OCI-LY3 (cell line): ENCODE measurements around the gene DBF4B.

ENCODE experiments used
- H2AFZ ChIP-seq: fragments of 200-600, 300-600 bp; shearing (Covaris generic); 2 replicates; pipeline ENCODE4 v1.6.0; 2014; ENCODE audit warnings: antibody characterized with exemption, low read depth, low read length
- H3K27ac ChIP-seq: fragments of 200-600, 300-600 bp; sonication (generic); 2 replicates; pipeline ENCODE4 v1.5.1; 2014; ENCODE audit warnings: mild to moderate bottlenecking, low read length, moderate library complexity, mixed read lengths
- H3K27me3 ChIP-seq: fragments of 200-600, 300-600 bp; sonication (generic); 2 replicates; pipeline ENCODE4 v1.6.1; 2014; ENCODE audit warnings: low read depth, low read length, mixed read lengths
- H3K36me3 ChIP-seq: fragments of 200-600, 300-600 bp; sonication (generic); replicated peaks from 2 replicates; pipeline ENCODE3; 2014; ENCODE audit warnings: low read depth, low read length, mixed read lengths
- H3K4me1 ChIP-seq: fragments of 300-600, 200-600 bp; sonication (generic); 2 replicates; pipeline ENCODE4 v1.6.1; 2014; ENCODE audit warnings: low read length, mixed read lengths
- H3K4me2 ChIP-seq: fragments of 200-600, 300-600 bp; sonication (generic); 2 replicates; pipeline ENCODE4 v1.6.1; 2014; ENCODE audit warnings: low read length, mixed read lengths
- H3K4me3 ChIP-seq: fragments of 300-600, 200-600 bp; sonication (generic); 2 replicates; pipeline ENCODE4 v1.5.1; 2014; ENCODE audit warnings: antibody characterized with exemption, mild to moderate bottlenecking, low read length, moderate library complexity
- H3K79me2 ChIP-seq: fragments of 300-600, 200-600 bp; shearing (Covaris generic); 2 replicates; pipeline ENCODE4 v1.6.1; 2014; ENCODE audit warnings: mild to moderate bottlenecking, low read length, mixed read lengths
- H3K9ac ChIP-seq: fragments of 300-600, 200-600 bp; shearing (Covaris generic); 2 replicates; pipeline ENCODE4 v1.6.0; 2014; ENCODE audit warnings: mild to moderate bottlenecking, low read length, moderate library complexity
- H3K9me3 ChIP-seq: fragments of 200-600, 300-600 bp; shearing (Covaris generic); 2 replicates; pipeline ENCODE4 v1.6.1; 2014; ENCODE audit warnings: low read length, mixed read lengths; ENCODE audit not compliant: insufficient read depth
- H4K20me1 ChIP-seq: fragments of 200-600, 300-600 bp; sonication (generic); 2 replicates; pipeline ENCODE4 v1.6.1; 2016; ENCODE audit warnings: low read length, mixed read lengths; ENCODE audit not compliant: insufficient read depth
- EZH2phosphoT487 ChIP-seq: fragments of 200-600 bp; shearing (Covaris generic); IDR thresholded peaks from 2 replicates; pipeline ENCODE4 v1.6.1; 2018; ENCODE audit warnings: antibody characterized with exemption, mixed run types, low read depth
- TF ChIP-seq, protein P1 (sequence below): fragments of 200-600, 300-600 bp; sonication (generic); IDR thresholded peaks from 2 replicates; pipeline ENCODE4 v1.5.1; 2014; ENCODE audit warnings: antibody characterized with exemption, low read length, low read depth

The DBF4B gene

DNA sequence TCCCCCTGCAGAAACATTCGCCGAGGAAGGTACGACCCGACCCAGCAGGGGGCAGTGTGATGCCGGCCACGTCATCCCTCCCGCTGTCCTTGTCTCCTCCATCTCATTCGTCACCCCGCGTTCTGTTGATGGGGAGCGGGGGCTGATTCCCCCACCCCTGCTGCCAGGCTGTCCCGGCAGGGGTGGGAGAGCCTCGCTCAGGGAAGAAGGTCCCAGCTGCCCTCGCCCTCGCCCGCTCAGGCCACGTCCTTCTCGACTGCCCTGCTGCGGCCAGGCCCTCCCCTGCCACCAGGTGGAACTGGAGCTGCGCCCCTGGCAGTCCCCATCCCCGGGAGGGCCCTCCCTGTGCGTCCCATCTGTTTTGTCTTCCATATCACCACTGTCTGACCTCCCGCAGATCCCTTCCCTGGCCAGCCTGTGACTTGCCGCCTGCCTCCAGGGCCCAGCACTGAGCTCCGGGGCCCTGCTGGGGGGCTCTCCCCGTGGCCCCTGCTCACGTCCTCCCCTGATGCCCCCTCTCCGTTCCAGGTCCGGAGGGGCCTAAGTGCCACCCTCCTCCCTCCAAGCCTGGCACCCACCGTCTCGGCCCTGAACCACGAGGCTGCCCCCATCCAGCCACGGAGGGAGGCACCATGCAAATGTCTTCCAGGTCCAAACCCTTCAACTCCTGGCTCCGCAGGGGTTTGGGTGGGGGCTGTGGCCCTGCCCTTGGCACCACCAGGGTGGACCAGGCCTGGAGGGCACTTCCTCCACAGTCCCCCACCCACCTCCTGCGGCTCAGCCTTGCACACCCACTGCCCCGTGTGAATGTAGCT lies 71.0 kb downstream of the DBF4B start:
- Histone ChIP-seq H3K4me1 (peaks cover 27% of the 10 kb centered on the region), H3K4me3 (peak overlapping the region; percentile 83), H2AFZ (peak overlapping the region; percentile 68), H3K27ac (peak overlapping the region; percentile 43), H4K20me1 (no peaks in the 10 kb centered on the region), H3K9ac (peak overlapping the region; percentile 77), H3K79me2 (no peaks in the 10 kb centered on the region), H3K4me2 (peak overlapping the region; percentile 98), H3K27me3 (no peaks in the 10 kb centered on the region), H3K9me3 (no peaks in the 10 kb centered on the region), H3K36me3 (no peaks in the 10 kb centered on the region)
- TF ChIP-seq EZH2phosphoT487: no peak
- TF ChIP-seq, protein P1, sequence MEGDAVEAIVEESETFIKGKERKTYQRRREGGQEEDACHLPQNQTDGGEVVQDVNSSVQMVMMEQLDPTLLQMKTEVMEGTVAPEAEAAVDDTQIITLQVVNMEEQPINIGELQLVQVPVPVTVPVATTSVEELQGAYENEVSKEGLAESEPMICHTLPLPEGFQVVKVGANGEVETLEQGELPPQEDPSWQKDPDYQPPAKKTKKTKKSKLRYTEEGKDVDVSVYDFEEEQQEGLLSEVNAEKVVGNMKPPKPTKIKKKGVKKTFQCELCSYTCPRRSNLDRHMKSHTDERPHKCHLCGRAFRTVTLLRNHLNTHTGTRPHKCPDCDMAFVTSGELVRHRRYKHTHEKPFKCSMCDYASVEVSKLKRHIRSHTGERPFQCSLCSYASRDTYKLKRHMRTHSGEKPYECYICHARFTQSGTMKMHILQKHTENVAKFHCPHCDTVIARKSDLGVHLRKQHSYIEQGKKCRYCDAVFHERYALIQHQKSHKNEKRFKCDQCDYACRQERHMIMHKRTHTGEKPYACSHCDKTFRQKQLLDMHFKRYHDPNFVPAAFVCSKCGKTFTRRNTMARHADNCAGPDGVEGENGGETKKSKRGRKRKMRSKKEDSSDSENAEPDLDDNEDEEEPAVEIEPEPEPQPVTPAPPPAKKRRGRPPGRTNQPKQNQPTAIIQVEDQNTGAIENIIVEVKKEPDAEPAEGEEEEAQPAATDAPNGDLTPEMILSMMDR: peak; percentile 96

DNA sequence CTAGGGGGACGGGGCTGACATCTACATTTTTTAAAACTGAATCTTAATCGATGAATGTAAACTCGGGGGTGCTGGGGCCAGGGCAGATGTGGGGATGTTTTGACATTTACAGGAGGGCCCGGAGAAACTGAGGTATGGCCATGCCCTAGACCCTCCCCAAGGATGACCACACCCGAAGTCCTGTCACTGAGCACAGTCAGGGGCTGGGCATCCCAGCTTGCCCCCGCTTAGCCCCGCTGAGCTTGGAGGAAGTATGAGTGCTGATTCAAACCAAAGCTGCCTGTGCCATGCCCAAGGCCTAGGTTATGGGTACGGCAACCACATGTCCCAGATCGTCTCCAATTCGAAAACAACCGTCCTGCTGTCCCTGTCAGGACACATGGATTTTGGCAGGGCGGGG lies 71.7 kb downstream of the DBF4B start:
- H3K4me3 ChIP-seq: peak overlapping the region; percentile 83
- peak overlapping the region; percentile 98 for H3K4me2 ChIP-seq
- no peaks in the 10 kb centered on the region for H4K20me1 ChIP-seq
- no peaks in the 10 kb centered on the region for H3K27me3 ChIP-seq
- TF ChIP-seq EZH2phosphoT487: no peak
- TF ChIP-seq, protein P1: no peak
- no peak overlapping the region for H3K27ac ChIP-seq
- H3K79me2 ChIP-seq: no peaks in the 10 kb centered on the region
- H3K4me1 ChIP-seq: peaks cover 24% of the 10 kb centered on the region
- no peaks in the 10 kb centered on the region for H3K9me3 ChIP-seq
- no peaks in the 10 kb centered on the region for H3K36me3 ChIP-seq
- H2AFZ ChIP-seq: peak overlapping the region; percentile 68
- peak overlapping the region; percentile 77 for H3K9ac ChIP-seq

DNA sequence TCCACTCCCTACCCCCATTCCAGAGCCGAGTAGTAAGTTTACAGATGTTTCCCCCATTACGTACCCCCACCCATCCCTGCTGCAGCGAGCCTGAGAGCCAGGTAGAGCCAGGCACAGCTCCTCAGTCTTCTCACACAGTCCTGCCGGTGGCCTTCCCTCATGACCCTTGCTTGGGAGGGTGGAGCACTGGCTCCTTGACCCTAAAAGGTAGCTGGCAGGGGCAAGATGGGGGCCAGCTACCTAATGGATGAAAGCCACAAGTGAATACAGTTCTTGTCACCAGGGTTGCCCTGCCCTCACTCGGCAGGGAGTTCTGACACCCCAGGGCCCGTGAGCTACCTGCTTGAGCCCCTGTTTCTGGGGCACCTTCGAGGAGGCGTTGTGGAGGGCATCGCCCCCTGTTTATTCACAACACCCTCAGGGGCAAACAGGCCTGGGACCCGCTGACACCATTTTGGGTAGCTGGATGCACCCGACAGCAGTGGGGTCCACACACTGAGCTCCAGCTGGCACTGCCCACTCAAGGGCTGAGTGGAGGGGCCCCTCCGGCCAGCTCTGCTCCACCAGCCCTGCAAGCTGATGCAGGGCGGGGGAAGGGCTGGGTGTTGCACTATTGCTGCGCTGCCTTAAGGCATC lies 72.5 kb downstream of the DBF4B start:
- H3K4me2 ChIP-seq: no peak overlapping the region
- TF ChIP-seq, protein P1: no peak
- no peak for TF ChIP-seq EZH2phosphoT487

DNA sequence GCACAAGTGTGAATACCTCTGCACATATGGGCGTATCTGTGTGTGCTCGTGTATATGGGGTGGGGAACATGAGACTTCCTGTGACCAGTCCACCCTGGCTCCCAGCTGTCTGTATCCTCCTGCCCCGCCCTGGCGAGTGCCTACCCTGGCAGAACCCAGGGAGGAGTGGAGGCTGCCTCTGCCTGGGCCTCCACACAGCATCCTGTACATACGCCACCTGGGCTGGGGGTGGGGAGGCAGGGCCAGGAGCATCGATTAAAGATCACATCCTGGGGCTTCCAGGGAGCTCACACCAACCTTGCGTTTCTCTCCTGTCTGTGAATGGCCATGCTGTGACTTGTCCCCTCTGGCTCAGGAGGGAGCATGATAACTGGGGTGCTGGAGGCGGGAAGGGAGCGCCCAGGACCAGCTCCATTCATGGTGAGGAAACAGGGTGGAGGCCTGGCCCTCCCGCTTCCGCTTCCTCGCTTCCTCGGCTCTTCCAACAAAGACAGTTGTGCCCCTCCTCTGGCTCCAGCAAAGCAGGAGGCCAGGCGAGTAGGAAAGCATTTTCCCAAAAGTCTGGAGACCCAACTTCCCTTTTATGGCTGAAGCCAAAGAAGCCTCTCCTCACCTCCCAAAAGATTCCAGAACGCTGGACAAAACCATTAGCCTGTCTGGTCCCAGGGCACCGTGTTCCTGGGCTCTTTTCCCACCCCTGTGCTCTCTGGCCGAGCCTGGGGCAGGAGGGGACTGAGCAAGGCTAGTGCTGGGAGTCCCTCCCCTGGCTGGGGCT lies 73.3 kb downstream of the DBF4B start:
- H3K4me3 ChIP-seq: no peak overlapping the region
- H4K20me1 ChIP-seq: no peaks in the 10 kb centered on the region
- H3K36me3 ChIP-seq: no peaks in the 10 kb centered on the region
- H3K9ac ChIP-seq: no peak overlapping the region
- TF ChIP-seq, protein P1: no peak
- TF ChIP-seq EZH2phosphoT487: no peak
- H3K79me2 ChIP-seq: no peaks in the 10 kb centered on the region
- peaks cover 19% of the 10 kb centered on the region for H3K4me1 ChIP-seq
- no peak overlapping the region for H2AFZ ChIP-seq
- H3K27ac ChIP-seq: no peak overlapping the region
- H3K9me3 ChIP-seq: no peaks in the 10 kb centered on the region
- no peak overlapping the region for H3K4me2 ChIP-seq
- H3K27me3 ChIP-seq: no peaks in the 10 kb centered on the region

More for the DNA sequence above, 72.5 kb downstream of the DBF4B start:
- Histone ChIP-seq H3K9ac (no peak overlapping the region), H3K36me3 (no peaks in the 10 kb centered on the region), H3K4me3 (no peak overlapping the region), H3K27ac (no peak overlapping the region), H3K4me1 (peaks cover 24% of the 10 kb centered on the region), H2AFZ (peak overlapping the region; percentile 68; the same call in 1 of the 2 replicates), H3K79me2 (no peaks in the 10 kb centered on the region), H3K27me3 (no peaks in the 10 kb centered on the region), H4K20me1 (no peaks in the 10 kb centered on the region), H3K9me3 (no peaks in the 10 kb centered on the region)
